Tibial nerve (tissue), 4 donors: Measurements from ENCODE around the gene OVCH1.
"Not testable (repeated sequence)": the region's sequence is repeated elsewhere in the genome, so short reads cannot be mapped to it uniquely, and the experiment has no call there.

Experiments used
- EP300 ChIP-seq, 2 donors: sonication (generic); formaldehyde crosslinking; IDR thresholded peaks; one replicate each; pipeline ENCODE4 v1.6.1; 2017; ENCODE audit warnings: antibody characterized with exemption in 2 of 2, mild to moderate bottlenecking in 1 of 2
- POLR2A ChIP-seq, 2 donors: fragments of 450-650 bp; IDR thresholded peaks; one replicate each; pipeline ENCODE4 v1.6.1; 2017; ENCODE audit warnings: antibody characterized with exemption in 2 of 2, mild to moderate bottlenecking in 2 of 2, moderate library complexity in 2 of 2
- TF ChIP-seq, protein P1 (sequence below), 5 experiments: fragments of 200-600 bp in 3 of 5; fragments of 450-650 bp in 2 of 5; sonication (generic) in 3 of 5; IDR thresholded peaks; one replicate each; pipeline ENCODE4 v1.5.1; 2016 to 2019; ENCODE audit warnings: antibody characterized with exemption in 5 of 5, mild to moderate bottlenecking in 3 of 5, moderate library complexity in 2 of 5

DNA sequence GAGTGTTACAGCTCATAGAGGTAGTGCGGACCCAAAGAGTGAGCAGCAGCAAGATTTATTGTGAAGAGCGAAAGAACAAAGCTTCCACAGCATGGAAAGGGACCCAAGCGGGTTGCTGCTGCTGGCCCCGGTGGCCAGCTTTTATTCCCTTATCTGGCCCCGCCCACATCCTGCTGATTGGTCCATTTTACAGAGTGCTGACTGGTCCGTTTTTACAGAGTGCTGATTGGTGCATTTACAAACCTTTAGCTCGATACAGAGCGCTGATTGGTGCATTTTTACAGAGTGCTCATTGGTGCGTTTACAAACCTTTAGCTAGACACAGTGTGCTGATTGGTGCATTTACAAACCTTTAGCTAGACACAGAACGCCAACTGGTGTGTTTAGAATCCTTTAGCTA lies 60.7 kb downstream of the OVCH1 start:
- TF ChIP-seq POLR2A, EP300 (IDR thresholded peaks at IDR 0.05): not testable (repeated sequence)
- TF ChIP-seq, protein P1, sequence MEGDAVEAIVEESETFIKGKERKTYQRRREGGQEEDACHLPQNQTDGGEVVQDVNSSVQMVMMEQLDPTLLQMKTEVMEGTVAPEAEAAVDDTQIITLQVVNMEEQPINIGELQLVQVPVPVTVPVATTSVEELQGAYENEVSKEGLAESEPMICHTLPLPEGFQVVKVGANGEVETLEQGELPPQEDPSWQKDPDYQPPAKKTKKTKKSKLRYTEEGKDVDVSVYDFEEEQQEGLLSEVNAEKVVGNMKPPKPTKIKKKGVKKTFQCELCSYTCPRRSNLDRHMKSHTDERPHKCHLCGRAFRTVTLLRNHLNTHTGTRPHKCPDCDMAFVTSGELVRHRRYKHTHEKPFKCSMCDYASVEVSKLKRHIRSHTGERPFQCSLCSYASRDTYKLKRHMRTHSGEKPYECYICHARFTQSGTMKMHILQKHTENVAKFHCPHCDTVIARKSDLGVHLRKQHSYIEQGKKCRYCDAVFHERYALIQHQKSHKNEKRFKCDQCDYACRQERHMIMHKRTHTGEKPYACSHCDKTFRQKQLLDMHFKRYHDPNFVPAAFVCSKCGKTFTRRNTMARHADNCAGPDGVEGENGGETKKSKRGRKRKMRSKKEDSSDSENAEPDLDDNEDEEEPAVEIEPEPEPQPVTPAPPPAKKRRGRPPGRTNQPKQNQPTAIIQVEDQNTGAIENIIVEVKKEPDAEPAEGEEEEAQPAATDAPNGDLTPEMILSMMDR (IDR thresholded peaks at IDR 0.05), result not testable (repeated sequence)
